HCT116 (cell line): ENCODE data around the gene CAV1. TPM values are rescaled to one million over a fixed set of nuclear protein-coding genes. Genes with fewer than 3 reads are reported as not detected.

Experiments used
- ATAC-seq: fragments of 200-7000 bp; cut with Tn5 transposase; 2 replicates; pipeline ENCODE4 v1.9.1; 2020; ENCODE audit warnings: mild to moderate bottlenecking, moderate library complexity
- BruUV-seq: library from RNA; stranded (reverse); fragments of 400-500 nt; replicated peaks from 2 replicates; lab custom pipeline; 2021; lab: Mats Ljungman, UMichigan
- CTCF ChIA-PET: fragments of 300-600 bp; sonication (Branson Sonifier 250); formaldehyde crosslinking; loops from one replicate; lab custom pipeline; 2021; ENCODE audit warnings: antibody characterized with exemption; lab: Charles Lee
- POLR2A ChIA-PET: fragments of 300-600, 350-600 bp; sonication (Branson Sonifier 250); formaldehyde crosslinking; loops from one replicate; lab custom pipeline; 2021; ENCODE audit warnings: antibody characterized with exemption; lab: Charles Lee
- RAD21 ChIA-PET, 2 experiments: fragments of 300-600 bp; sonication (Branson Sonifier 250); formaldehyde crosslinking; loops; one replicate each; lab custom pipeline; 2023; ENCODE audit warnings: low total read pairs in 2 of 2; ENCODE audit not compliant: uncharacterized antibody in 2 of 2, unreplicated experiment in 2 of 2, low non-redundant PET in 1 of 2; lab: Charles Lee
- DNase-seq: peaks from one replicate; pipeline ENCODE4 v3.0.0-alpha.2; 2010; ENCODE audit warnings: low read depth, low spot score
- H2AFZ ChIP-seq: fragments of 200-600 bp; shearing (Covaris generic), sonication (generic); 2 replicates; pipeline ENCODE4 v1.6.1; 2017; ENCODE audit warnings: low read depth, mixed run types, mixed read lengths, antibody characterized with exemption, low read length; ENCODE audit not compliant: poor library complexity, severe bottlenecking
- H3K27ac ChIP-seq: 2 replicates; pipeline ENCODE4 v1.5.1; 2012; ENCODE audit warnings: low read depth, low read length
- H3K27me3 ChIP-seq: fragments of 200-600 bp; sonication (generic); 2 replicates; pipeline ENCODE4 v1.6.1; 2016; ENCODE audit warnings: mixed run types, low read length, mixed read lengths; ENCODE audit not compliant: insufficient read depth
- H3K36me3 ChIP-seq, 2 experiments: fragments of 200-500 bp in 1 of 2; fragments of 200-600 bp in 1 of 2; sonication (Bioruptor generic) in 1 of 2; sonication (generic) in 1 of 2; 2 replicates each; pipeline versions ENCODE4 v1.5.1 to v1.6.1; 2014 to 2016; ENCODE audit warnings: low read length in 2 of 2, inconsistent platforms in 1 of 2, mixed read lengths in 1 of 2, mixed run types in 1 of 2; ENCODE audit not compliant: insufficient read depth in 2 of 2, control insufficient read depth in 1 of 2
- H3K4me1 ChIP-seq, 2 experiments: fragments of 200-600 bp in 1 of 2; sonication (generic) in 1 of 2; 2 replicates each; pipeline versions ENCODE4 v1.5.1 to v1.6.1; 2012 to 2017; ENCODE audit warnings: low read length in 2 of 2, inconsistent platforms in 1 of 2, mild to moderate bottlenecking in 1 of 2, mixed read lengths in 1 of 2, mixed run types in 1 of 2, moderate library complexity in 1 of 2; ENCODE audit not compliant: insufficient read depth in 2 of 2, control insufficient read depth in 1 of 2
- H3K4me2 ChIP-seq: fragments of 200-600 bp; sonication (generic); 2 replicates; pipeline ENCODE4 v1.6.1; 2017; ENCODE audit warnings: mixed run types, low read length, mixed read lengths
- H3K4me3 ChIP-seq, 2 experiments: fragments of 200-600 bp in 1 of 2; sonication (generic) in 1 of 2; replicated peaks in 1 of 2; 2 replicates each; pipeline ENCODE4 v1.5.1; 2011 to 2016; ENCODE audit warnings: low read length in 2 of 2, control low read depth in 1 of 2, low read depth in 1 of 2, mild to moderate bottlenecking in 1 of 2, mixed read lengths in 1 of 2, mixed run types in 1 of 2
- H3K79me2 ChIP-seq: fragments of 200-600 bp; sonication (generic); 2 replicates; pipeline ENCODE4 v1.6.1; 2017; ENCODE audit warnings: mild to moderate bottlenecking, mixed run types, low read length, moderate library complexity, mixed read lengths; ENCODE audit not compliant: insufficient read depth
- H3K9ac ChIP-seq: fragments of 200-600 bp; sonication (generic); 2 replicates; pipeline ENCODE4 v1.6.1; 2016; ENCODE audit warnings: low read length, mixed read lengths
- H3K9me2 ChIP-seq: fragments of 200-600 bp; sonication (generic), shearing (Covaris generic); 2 replicates; pipeline ENCODE4 v1.6.1; 2017; ENCODE audit warnings: mixed run types, mild to moderate bottlenecking, moderate library complexity; ENCODE audit not compliant: insufficient read depth
- H3K9me3 ChIP-seq, 2 experiments: fragments of 200-500 bp in 1 of 2; fragments of 200-600 bp in 1 of 2; sonication (Bioruptor generic) in 1 of 2; sonication (generic) in 1 of 2; 2 replicates each; pipeline ENCODE4 v1.6.1; 2014 to 2017; ENCODE audit warnings: low read length in 2 of 2, mixed read lengths in 2 of 2, inconsistent platforms in 1 of 2, low read depth in 1 of 2, mild to moderate bottlenecking in 1 of 2, mixed run types in 1 of 2, moderate library complexity in 1 of 2; ENCODE audit not compliant: control insufficient read depth in 1 of 2, insufficient read depth in 1 of 2
- H4K20me1 ChIP-seq: fragments of 200-600 bp; sonication (generic), shearing (Covaris generic); 2 replicates; pipeline ENCODE4 v1.6.1; 2017; ENCODE audit warnings: mixed run types, mild to moderate bottlenecking, moderate library complexity; ENCODE audit not compliant: insufficient read depth
- CEBPB ChIP-seq: IDR thresholded peaks from 2 replicates; pipeline ENCODE4 v1.6.1; 2012; ENCODE audit warnings: low read depth
- EGR1 ChIP-seq: IDR thresholded peaks from 2 replicates; pipeline ENCODE4 v1.6.1; 2012; ENCODE audit warnings: low read depth
- EZH2phosphoT487 ChIP-seq: fragments of 200-600 bp; IDR thresholded peaks from 2 replicates; pipeline ENCODE4 v1.6.1; 2018; ENCODE audit warnings: antibody characterized with exemption, borderline replicate concordance
- FOSL1 ChIP-seq: IDR thresholded peaks from 2 replicates; pipeline ENCODE4 v1.6.1; 2012; ENCODE audit warnings: low read depth
- POLR2A ChIP-seq: IDR thresholded peaks from 2 replicates; pipeline ENCODE4 v1.7.0; 2011; ENCODE audit warnings: borderline replicate concordance; ENCODE audit not compliant: insufficient read depth, insufficient read length; ENCODE audit errors: extremely low read depth
- ZNF274 ChIP-seq: fragments of 200-500 bp; sonication (Bioruptor generic); IDR thresholded peaks from 2 replicates; pipeline ENCODE4 v1.6.1; 2014; ENCODE audit warnings: mild to moderate bottlenecking, low read depth, low read length, inconsistent platforms
- intact Hi-C: fragments of 100-400 bp; cut with micrococcal nuclease; formaldehyde crosslinking; loops from 2 replicates; pipeline ENCODE4 v1.10.0; 2022
- total RNA-seq: library from RNA; stranded (reverse); gene quantifications from one replicate; pipeline ENCODE4 v1.2.1, GENCODE V29; 2021; ENCODE audit not compliant: unreplicated experiment
- TF ChIP-seq, protein P1 (sequence below), 3 experiments: fragments of 200-600 bp in 1 of 3; sonication (generic) in 1 of 3; IDR thresholded peaks in 2 of 3; conservative IDR thresholded peaks in 1 of 3; 2 replicates each; pipeline ENCODE4 v1.5.1; 2012 to 2017; ENCODE audit warnings: low read depth in 2 of 3, low read length in 2 of 3, antibody characterized with exemption in 1 of 3, borderline replicate concordance in 1 of 3, control low read depth in 1 of 3, mild to moderate bottlenecking in 1 of 3, mixed read lengths in 1 of 3, mixed run types in 1 of 3, moderate library complexity in 1 of 3; ENCODE audit not compliant: insufficient read depth in 1 of 3
- TF ChIP-seq, protein P2 (sequence below): IDR thresholded peaks from 2 replicates; pipeline ENCODE4 v1.6.1; 2012

CAV1 gene
- total RNA-seq, 1 experiment from 2014 or later = 298 TPM

GRCh38 chr7:116527521-116527920, 2.7 kb downstream of the CAV1 start:
- H3K27ac ChIP-seq = peak overlapping the region; percentile 100
- ChIA-PET RAD21 (interaction anchor here in 1 of 2 experiments (1.0 kb wide), 1 partner anchor 77 kb away, joined by 4 read pairs; no protein-coding TSS in a partner anchor), CTCF (interaction anchor here (2.1 to 3.0 kb wide), 2 partner anchors 61 to 347 kb away, joined by 8 to 13 read pairs; no protein-coding TSS in a partner anchor), POLR2A (interaction anchor here (1.1 to 1.4 kb wide), 3 partner anchors 10 to 78 kb away, joined by 3 to 4 read pairs (median 3); partner anchors contain the start of gene CAV2)
- H2AFZ ChIP-seq = no peak overlapping the region
- DNase-seq = no peak
- H3K9ac ChIP-seq = peak overlapping the region; percentile 98
- H3K4me2 ChIP-seq = peak overlapping the region; percentile 99
- no peaks in the 10 kb centered on the region for H3K27me3 ChIP-seq
- peaks cover 77% of the 10 kb centered on the region for H3K79me2 ChIP-seq
- H3K9me2 ChIP-seq = no peaks in the 10 kb centered on the region
- TF ChIP-seq FOSL1 = no peak
- no peak for TF ChIP-seq ZNF274
- TF ChIP-seq, protein P1, sequence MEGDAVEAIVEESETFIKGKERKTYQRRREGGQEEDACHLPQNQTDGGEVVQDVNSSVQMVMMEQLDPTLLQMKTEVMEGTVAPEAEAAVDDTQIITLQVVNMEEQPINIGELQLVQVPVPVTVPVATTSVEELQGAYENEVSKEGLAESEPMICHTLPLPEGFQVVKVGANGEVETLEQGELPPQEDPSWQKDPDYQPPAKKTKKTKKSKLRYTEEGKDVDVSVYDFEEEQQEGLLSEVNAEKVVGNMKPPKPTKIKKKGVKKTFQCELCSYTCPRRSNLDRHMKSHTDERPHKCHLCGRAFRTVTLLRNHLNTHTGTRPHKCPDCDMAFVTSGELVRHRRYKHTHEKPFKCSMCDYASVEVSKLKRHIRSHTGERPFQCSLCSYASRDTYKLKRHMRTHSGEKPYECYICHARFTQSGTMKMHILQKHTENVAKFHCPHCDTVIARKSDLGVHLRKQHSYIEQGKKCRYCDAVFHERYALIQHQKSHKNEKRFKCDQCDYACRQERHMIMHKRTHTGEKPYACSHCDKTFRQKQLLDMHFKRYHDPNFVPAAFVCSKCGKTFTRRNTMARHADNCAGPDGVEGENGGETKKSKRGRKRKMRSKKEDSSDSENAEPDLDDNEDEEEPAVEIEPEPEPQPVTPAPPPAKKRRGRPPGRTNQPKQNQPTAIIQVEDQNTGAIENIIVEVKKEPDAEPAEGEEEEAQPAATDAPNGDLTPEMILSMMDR (IDR thresholded peaks at IDR 0.05 in 2 of 3, conservative IDR thresholded peaks at IDR 0.05 in 1 of 3; ENCODE audit: borderline replicate concordance in 1 of 3, insufficient read depth in 1 of 3, low read depth in 2 of 3, low read length in 2 of 3) = no peak
- TF ChIP-seq, protein P2, sequence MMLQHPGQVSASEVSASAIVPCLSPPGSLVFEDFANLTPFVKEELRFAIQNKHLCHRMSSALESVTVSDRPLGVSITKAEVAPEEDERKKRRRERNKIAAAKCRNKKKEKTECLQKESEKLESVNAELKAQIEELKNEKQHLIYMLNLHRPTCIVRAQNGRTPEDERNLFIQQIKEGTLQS = no peak
- TF ChIP-seq POLR2A = no peak
- TF ChIP-seq CEBPB = no peak
- TF ChIP-seq EGR1 = no peak
- no peak for TF ChIP-seq EZH2phosphoT487
- peaks cover 2 to 42% of the 10 kb centered on the region in 2 experiments; a peak in 2 of 4 replicates for H3K36me3 ChIP-seq
- ATAC-seq = no peak
- H3K4me1 ChIP-seq = peaks cover 34 to 65% of the 10 kb centered on the region in 2 experiments
- no peaks in the 10 kb centered on the region for H3K9me3 ChIP-seq
- no peaks in the 10 kb centered on the region for H4K20me1 ChIP-seq
- peak overlapping the region; percentile 84 to 89 for H3K4me3 ChIP-seq
- BruUV-seq = no TSS peak
- intact Hi-C loops = loop anchor here (1.0 to 5.0 kb wide), 4 partner anchors 60 to 280 kb away; no protein-coding TSS in a partner anchor
